BLaER1 treated with 17β-estradiol and CSF1 and Interleukin-3, amounts not matched to agents 10 nM and 100 nM (cell line): Measurements from ENCODE around the gene TRPV2.

ENCODE experiments used
- H3K27ac ChIP-seq, 11 experiments: shearing (Covaris generic); formaldehyde crosslinking; 2 replicates each; pipeline ENCODE4 v1.8.1; 2022
- H3K27me3 ChIP-seq, 11 experiments: shearing (Covaris generic); formaldehyde crosslinking; 2 replicates each; pipeline ENCODE4 v1.8.1; 2022
- H3K36me3 ChIP-seq, 11 experiments: shearing (Covaris generic); formaldehyde crosslinking; 2 replicates each; pipeline ENCODE4 v1.8.1; 2022
- H3K4me1 ChIP-seq, 10 experiments: shearing (Covaris generic); formaldehyde crosslinking; 2 replicates each; pipeline ENCODE4 v1.8.1; 2022
- H3K4me2 ChIP-seq, 11 experiments: shearing (Covaris generic); formaldehyde crosslinking; 2 replicates each; pipeline ENCODE4 v1.8.1; 2022
- H3K4me3 ChIP-seq, 10 experiments: shearing (Covaris generic); formaldehyde crosslinking; 2 replicates each; pipeline ENCODE4 v1.8.1; 2022
- H3K9ac ChIP-seq, 11 experiments: shearing (Covaris generic); formaldehyde crosslinking; 2 replicates each; pipeline ENCODE4 v1.8.1; 2022
- H3K9me3 ChIP-seq, 11 experiments: shearing (Covaris generic); formaldehyde crosslinking; replicated peaks in 1 of 11; 2 replicates each; pipeline ENCODE4 v1.8.1; 2022
- H4K20me1 ChIP-seq, 11 experiments: shearing (Covaris generic); formaldehyde crosslinking; 2 replicates each; pipeline ENCODE4 v1.8.1; 2022
- Cebpa-rat ChIP-seq, 11 experiments: shearing (Covaris generic); IDR thresholded peaks; 2 replicates each; pipeline ENCODE4 v1.8.1; 2022

The TRPV2 gene

GRCh38 chr17:16442594-16443510 lies 27.5 kb downstream of the TRPV2 start:
- TF ChIP-seq Cebpa-rat (IDR thresholded peaks at IDR 0.05): no peak
- H3K27ac ChIP-seq: peak overlapping the region in 9 of 11 experiments; percentile 36 to 99 (median 92); a peak in 17 of 22 replicates

DNA sequence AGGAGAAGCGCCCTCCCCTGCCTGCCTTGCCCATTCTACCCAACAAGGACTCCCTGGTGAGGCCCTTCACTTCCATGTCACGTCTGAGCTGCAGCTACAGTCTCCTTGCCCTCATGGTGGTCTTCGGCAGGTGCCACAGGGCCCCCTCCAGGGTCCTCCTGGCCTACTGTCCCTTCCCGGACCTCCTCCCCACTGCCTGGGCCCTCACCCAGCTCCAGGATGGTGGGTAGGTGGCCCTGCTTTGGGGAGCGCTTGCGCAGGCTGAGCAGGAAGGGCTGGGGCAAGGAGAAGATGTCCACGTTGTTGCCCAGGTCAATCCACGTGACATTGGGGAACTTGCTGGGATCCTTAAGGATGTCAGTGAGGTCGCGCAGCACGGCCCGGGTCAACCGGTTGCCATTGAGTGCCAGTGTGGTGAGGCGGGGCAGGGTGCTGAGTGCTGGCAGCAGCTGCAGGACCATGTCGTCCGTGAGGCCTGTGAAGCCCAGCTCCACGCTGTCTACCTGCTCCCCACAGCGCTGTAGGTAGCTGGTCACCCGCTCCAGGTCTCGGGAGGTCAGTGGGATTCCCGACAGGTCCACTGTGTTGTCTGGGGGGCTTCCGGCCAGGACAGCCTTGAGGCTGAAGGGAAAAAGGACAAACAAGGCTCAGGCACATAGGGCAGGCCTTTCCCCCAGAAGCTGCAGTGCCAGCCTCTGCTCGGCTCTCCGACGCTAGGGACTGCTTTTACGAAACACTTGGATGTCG lies 28.3 kb downstream of the TRPV2 start:
- H4K20me1 ChIP-seq: peaks cover 83 to 93% (median 90%) of the 10 kb centered on the region in 11 experiments
- H3K4me2 ChIP-seq: peak overlapping the region; percentile 91 to 99 (median 97)
- no peaks in the 10 kb centered on the region; a peak in 1 of 22 replicates for H3K9me3 ChIP-seq
- H3K4me3 ChIP-seq: peak overlapping the region in 6 of 10 experiments; percentile 90 to 99 (median 97); a peak in 11 of 20 replicates
- H3K9ac ChIP-seq: peak overlapping the region; percentile 51 to 99 (median 94); a peak in 18 of 22 replicates
- H3K36me3 ChIP-seq: peaks cover 83 to 94% (median 88%) of the 10 kb centered on the region in 11 experiments
- H3K27ac ChIP-seq: peak overlapping the region in 8 of 11 experiments; percentile 60 to 99 (median 94); a peak in 17 of 22 replicates
- H3K4me1 ChIP-seq: peaks cover 49 to 81% (median 73%) of the 10 kb centered on the region in 10 experiments
- TF ChIP-seq Cebpa-rat (IDR thresholded peaks at IDR 0.05): no peak
- no peaks in the 10 kb centered on the region for H3K27me3 ChIP-seq

More at GRCh38 chr17:16442594-16443510, 27.5 kb downstream of the TRPV2 start:
- Histone ChIP-seq H3K4me3 (peak overlapping the region in 8 of 10 experiments; percentile 86 to 99 (median 97); a peak in 14 of 20 replicates), H4K20me1 (peaks cover 75 to 84% (median 82%) of the 10 kb centered on the region in 11 experiments), H3K4me1 (peaks cover 54 to 85% (median 77%) of the 10 kb centered on the region in 10 experiments), H3K27me3 (no peaks in the 10 kb centered on the region), H3K4me2 (peak overlapping the region; percentile 91 to 99 (median 97)), H3K9ac (peak overlapping the region; percentile 51 to 99 (median 94); a peak in 21 of 22 replicates), H3K9me3 (no peaks in the 10 kb centered on the region; a peak in 1 of 22 replicates), H3K36me3 (peaks cover 74 to 85% (median 80%) of the 10 kb centered on the region in 11 experiments)

DNA sequence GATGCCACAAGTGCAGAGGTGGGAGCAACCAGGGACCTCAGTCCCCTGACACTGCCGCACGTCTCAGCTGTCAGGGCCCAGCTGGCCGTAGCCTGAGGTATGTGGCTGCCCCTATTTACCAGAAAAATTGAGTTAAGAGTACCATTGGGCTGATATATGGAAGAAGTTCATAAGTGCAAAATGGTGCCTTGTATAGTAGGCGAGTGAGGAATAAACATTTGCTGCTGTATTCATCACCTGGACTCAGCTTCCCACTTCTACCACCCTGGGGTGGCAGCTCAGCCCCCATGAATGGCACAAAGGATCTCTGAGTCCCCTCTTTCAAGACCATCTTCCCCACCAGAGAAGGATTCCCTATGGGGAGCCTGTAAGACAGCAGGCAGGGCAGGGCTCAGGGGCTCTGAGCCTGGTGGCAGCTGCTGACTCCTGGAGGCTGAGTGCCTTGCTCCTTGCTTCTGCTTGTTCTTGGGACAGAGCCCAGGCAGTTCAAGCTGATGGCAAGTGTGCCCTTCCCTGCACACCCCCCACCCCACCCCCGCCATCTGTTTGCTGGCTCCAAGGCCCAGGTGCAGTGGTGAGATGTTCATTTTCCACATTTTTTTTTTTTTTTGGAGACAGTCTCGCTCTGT lies 29.0 kb downstream of the TRPV2 start:
- Histone ChIP-seq H4K20me1 (peaks cover 90 to 99% (median 97%) of the 10 kb centered on the region in 11 experiments), H3K36me3 (peaks cover 90 to 100% (median 95%) of the 10 kb centered on the region in 11 experiments), H3K4me3 (peak overlapping the region in 2 of 10 experiments; percentile 97 to 99; a peak in 3 of 20 replicates), H3K9me3 (no peaks in the 10 kb centered on the region; a peak in 1 of 22 replicates), H3K27me3 (no peaks in the 10 kb centered on the region), H3K4me2 (peak overlapping the region; percentile 91 to 99 (median 97); a peak in 21 of 22 replicates), H3K27ac (peak overlapping the region in 8 of 11 experiments; percentile 60 to 99 (median 94); a peak in 16 of 22 replicates), H3K4me1 (peaks cover 49 to 84% (median 73%) of the 10 kb centered on the region in 10 experiments), H3K9ac (peak overlapping the region; percentile 18 to 99 (median 94); a peak in 18 of 22 replicates)
- no peak for TF ChIP-seq Cebpa-rat (IDR thresholded peaks at IDR 0.05)

GRCh38 chr17:16446338-16446983 lies 31.1 kb downstream of the TRPV2 start:
- H3K9me3 ChIP-seq: no peaks in the 10 kb centered on the region
- peak overlapping the region in 4 of 11 experiments; percentile 1 to 98 (median 32); a peak in 4 of 22 replicates for H3K27ac ChIP-seq
- H3K4me1 ChIP-seq: peaks cover 31 to 69% (median 59%) of the 10 kb centered on the region in 10 experiments
- H3K4me2 ChIP-seq: peak overlapping the region in 5 of 11 experiments; percentile 0 to 96 (median 9); a peak in 4 of 22 replicates
- H4K20me1 ChIP-seq: peaks cover 88 to 100% (median 100%) of the 10 kb centered on the region in 11 experiments
- no peak overlapping the region for H3K4me3 ChIP-seq
- TF ChIP-seq Cebpa-rat (IDR thresholded peaks at IDR 0.05): no peak
- peaks cover 74 to 99% (median 93%) of the 10 kb centered on the region in 11 experiments for H3K36me3 ChIP-seq
- peak overlapping the region in 4 of 11 experiments; percentile 15 to 41 (median 24); a peak in 3 of 22 replicates for H3K9ac ChIP-seq
- H3K27me3 ChIP-seq: no peaks in the 10 kb centered on the region

DNA sequence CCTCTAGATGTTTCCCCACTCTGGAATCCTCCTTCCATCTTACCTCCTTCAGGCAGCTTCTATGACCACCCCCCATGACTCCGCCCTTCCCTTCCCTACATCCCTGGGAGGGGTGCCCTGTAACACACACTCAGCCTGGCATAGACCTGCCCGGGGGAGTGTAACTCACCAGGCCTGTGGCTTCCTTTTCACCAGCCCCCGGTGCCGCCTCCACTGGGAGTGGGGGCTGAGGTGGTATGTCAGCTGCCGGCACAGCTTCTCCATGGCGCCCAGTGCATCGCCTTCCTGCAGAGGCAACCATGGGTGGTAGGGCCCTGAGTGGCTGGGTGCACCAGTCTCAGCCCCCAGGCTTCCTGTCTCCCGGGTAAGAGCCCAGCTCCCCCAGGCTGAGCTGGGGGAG lies 32.3 kb downstream of the TRPV2 start:
- Histone ChIP-seq H4K20me1 (peaks cover 76 to 100% (median 100%) of the 10 kb centered on the region in 11 experiments; a peak in 21 of 22 replicates), H3K4me3 (no peak overlapping the region), H3K4me1 (peaks cover 19 to 57% (median 47%) of the 10 kb centered on the region in 10 experiments), H3K4me2 (peak overlapping the region in 3 of 11 experiments; percentile 0 to 12 (median 7); a peak in 1 of 22 replicates), H3K9ac (no peak overlapping the region), H3K36me3 (peaks cover 62 to 90% (median 81%) of the 10 kb centered on the region in 11 experiments), H3K27me3 (no peaks in the 10 kb centered on the region), H3K27ac (peak overlapping the region in 2 of 11 experiments; percentile 5 to 25; a peak in 2 of 22 replicates), H3K9me3 (no peaks in the 10 kb centered on the region)
- TF ChIP-seq Cebpa-rat (IDR thresholded peaks at IDR 0.05): no peak

DNA sequence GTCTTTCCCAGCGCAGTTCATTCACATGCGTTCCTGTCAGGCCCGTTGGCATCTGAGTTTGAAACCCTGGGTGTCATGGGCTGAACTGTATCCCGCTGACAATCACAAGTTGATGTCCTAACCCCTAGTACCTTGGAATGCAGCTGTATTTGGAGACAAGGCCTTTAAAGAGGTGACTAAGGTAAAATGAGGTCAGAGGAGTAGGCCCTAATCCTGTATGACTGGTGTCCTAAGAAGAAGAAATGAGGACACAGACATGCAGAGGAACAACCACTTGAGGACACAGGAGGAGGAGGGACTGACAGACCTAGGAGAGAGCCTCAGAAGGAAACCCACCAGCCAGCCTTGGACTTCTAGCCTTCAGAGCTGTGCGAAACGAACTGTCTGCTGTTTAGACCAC lies 33.1 kb downstream of the TRPV2 start:
- Histone ChIP-seq H3K4me1 (peaks cover 11 to 49% (median 38%) of the 10 kb centered on the region in 10 experiments), H3K27ac (peak overlapping the region in 1 of 11 experiments; percentile 25; a peak in 1 of 22 replicates), H3K27me3 (no peaks in the 10 kb centered on the region), H3K4me3 (no peak overlapping the region), H3K4me2 (no peak overlapping the region), H3K36me3 (peaks cover 54 to 82% (median 74%) of the 10 kb centered on the region in 11 experiments), H4K20me1 (peaks cover 68 to 100% (median 98%) of the 10 kb centered on the region in 11 experiments; a peak in 21 of 22 replicates), H3K9ac (no peak overlapping the region), H3K9me3 (no peaks in the 10 kb centered on the region)
- TF ChIP-seq Cebpa-rat (IDR thresholded peaks at IDR 0.05): no peak

DNA sequence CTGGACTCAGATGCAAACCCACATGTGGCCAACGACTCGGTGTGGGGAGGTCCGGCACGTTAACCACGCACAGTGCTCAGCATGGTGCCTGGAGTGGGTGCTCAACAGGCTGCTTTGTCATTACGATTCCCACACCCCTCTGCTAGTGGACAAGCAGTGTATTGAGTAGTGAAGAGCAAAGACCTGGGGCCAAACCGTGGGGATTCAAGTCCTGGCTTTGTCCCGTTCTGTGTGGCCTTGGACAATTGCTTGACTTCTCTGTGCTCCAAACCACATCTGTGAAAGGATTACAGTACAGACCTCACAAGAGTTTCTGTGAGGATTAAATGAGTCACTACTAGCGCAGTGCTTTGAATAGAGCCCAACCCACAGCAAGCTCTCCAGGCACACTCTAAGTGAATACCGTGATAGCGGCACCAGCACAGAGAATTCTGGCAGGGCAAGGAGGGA lies 33.8 kb downstream of the TRPV2 start:
- Histone ChIP-seq H3K4me3 (no peak overlapping the region), H3K4me2 (no peak overlapping the region), H3K4me1 (peaks cover 4 to 43% (median 32%) of the 10 kb centered on the region in 10 experiments; a peak in 18 of 20 replicates), H3K27ac (no peak overlapping the region), H3K9me3 (no peaks in the 10 kb centered on the region), H3K9ac (no peak overlapping the region), H3K36me3 (peaks cover 47 to 81% (median 70%) of the 10 kb centered on the region in 11 experiments), H4K20me1 (peaks cover 62 to 100% (median 97%) of the 10 kb centered on the region in 11 experiments; a peak in 21 of 22 replicates), H3K27me3 (no peaks in the 10 kb centered on the region)
- TF ChIP-seq Cebpa-rat (IDR thresholded peaks at IDR 0.05): no peak
